Fibroblast of villous mesenchyme (primary cell): ENCODE results near the gene OR1L1. TPM values are rescaled to one million over a fixed set of nuclear protein-coding genes. Genes with fewer than 3 reads are reported as not detected.

Source experiments
- DNase-seq: peaks from one replicate; pipeline ENCODE4 v3.0.0-alpha.2; 2010; ENCODE audit warnings: low read depth
- H3K4me3 ChIP-seq: 2 replicates; pipeline ENCODE4 v1.5.1; 2011; ENCODE audit warnings: low read depth, mild to moderate bottlenecking, low read length
- CTCF ChIP-seq: IDR thresholded peaks from 2 replicates; pipeline ENCODE4 v1.5.1; 2012; ENCODE audit warnings: low read depth, mild to moderate bottlenecking, low read length; ENCODE audit not compliant: insufficient read depth
- total RNA-seq: library from RNA; depleted of rRNA; stranded (reverse); fragments of >200 nt; gene quantifications from 2 replicates; pipeline ENCODE4 v1.2.3, GENCODE V29; 2012

OR1L1 gene
- not detected in 2 replicates for total RNA-seq

GRCh38 chr9:122661416-122661815, at the start of gene OR1L1:
TSS of gene OR1L1 (plus strand) at chr9:122661716. CDS start at chr9:122661716, 0 bp downstream.
- H3K4me3 ChIP-seq = no peak within 1 kb of the TSS
- TF ChIP-seq CTCF = no peak
- DNase-seq = no peak

- H3K4me3 ChIP-seq = no peak within 1 kb of the TSS
- TF ChIP-seq CTCF = no peak
- DNase-seq = no peak
These were observed 47.2 kb upstream of the OR1L1 start, which contains the start of gene OR1Q1 for GRCh38 chr9:122614362-122614761. TSS of gene OR1Q1 (plus strand) at chr9:122614738. CDS start at chr9:122614738, 0 bp downstream.

- no peak for TF ChIP-seq CTCF
- no peak for DNase-seq
- no peak overlapping the region for H3K4me3 ChIP-seq
These were observed 41.5 kb upstream of the OR1L1 start for GRCh38 chr9:122619996-122620395.

GRCh38 chr9:122642226-122642625, 19.3 kb upstream of the OR1L1 start:
- DNase-seq = no peak
- no peak for TF ChIP-seq CTCF
- H3K4me3 ChIP-seq = no peak overlapping the region

- no peak overlapping the region for H3K4me3 ChIP-seq
- no peak for DNase-seq
- no peak for TF ChIP-seq CTCF
These were observed 5.1 kb upstream of the OR1L1 start for GRCh38 chr9:122656378-122656777.

GRCh38 chr9:122657527-122657926, 4.0 kb upstream of the OR1L1 start, which contains the start of gene OR1B1:
TSS of gene OR1B1 (minus strand) at chr9:122657627.
- DNase-seq = no peak
- TF ChIP-seq CTCF = no peak
- H3K4me3 ChIP-seq = no peak within 1 kb of the TSS

- no peak for TF ChIP-seq CTCF
- no peak for DNase-seq
- H3K4me3 ChIP-seq = no peak overlapping the region
These were observed 11.0 kb downstream of the OR1L1 start for GRCh38 chr9:122672481-122672880.
